Measurements from ENCODE around the gene SCFD2. TPM values are rescaled to one million over a fixed set of nuclear protein-coding genes. Genes with fewer than 3 reads are reported as not detected.

The SCFD2 gene
- total RNA-seq, 1 experiment from 2014 or later = 36.6 TPM

GRCh38 chr4:52933738-52934137 lies 432.1 kb downstream of the SCFD2 start:
- no peak for DNase-seq
- intact Hi-C loops (cut with micrococcal nuclease) = no loop called here
- H3K9me2 ChIP-seq (replicated peaks; ENCODE audit: low read length) = no peaks in the 10 kb centered on the region
- no peak overlapping the region for H2AFZ ChIP-seq (ENCODE audit: low read length)
- TF ChIP-seq EZH2phosphoT487 (IDR thresholded peaks at IDR 0.05; ENCODE audit: borderline replicate concordance, low read length) (no peak), EZH2 (IDR thresholded peaks at IDR 0.05; ENCODE audit: low read length, unreplicated experiment) (no peak), CTCF (conservative IDR thresholded peaks at IDR 0.05; ENCODE audit: low read depth, low read length) (no peak)
- POLR2A ChIA-PET (ENCODE audit: unreplicated experiment) = no interaction called here
- no peaks in the 10 kb centered on the region for H3K36me3 ChIP-seq (ENCODE audit: low read depth, low read length)
- H4K20me1 ChIP-seq (ENCODE audit: low read length) = no peaks in the 10 kb centered on the region
- H3K79me2 ChIP-seq (ENCODE audit: low read length) = no peaks in the 10 kb centered on the region
- H3K9me3 ChIP-seq (ENCODE audit: low read length) = no peaks in the 10 kb centered on the region
- no TSS peak for BruUV-seq (replicated peaks)
- no peak overlapping the region for H3K4me2 ChIP-seq (ENCODE audit: low read length)
- no peak for ATAC-seq
- peaks cover 6% of the 10 kb centered on the region for H3K4me1 ChIP-seq (ENCODE audit: insufficient read depth, low read length)
- H3K4me3 ChIP-seq (ENCODE audit: low read length) = no peak overlapping the region
- no peaks in the 10 kb centered on the region for H3F3A ChIP-seq (ENCODE audit: low read length, unreplicated experiment)
- H3K27ac ChIP-seq (ENCODE audit: low read length) = no peak overlapping the region
- CTCF ChIA-PET = no interaction called here
- H3K27me3 ChIP-seq (ENCODE audit: low read length) = no peaks in the 10 kb centered on the region
- no peak overlapping the region for H3K9ac ChIP-seq (ENCODE audit: low read length)

- DNase-seq (no peak), ATAC-seq (no peak; the same call in 1 of the 2 replicates)
- intact Hi-C loops (cut with micrococcal nuclease) = no loop called here
- TF ChIP-seq CTCF (conservative IDR thresholded peaks at IDR 0.05; ENCODE audit: low read depth, low read length) = no peak
- TF ChIP-seq EZH2 (IDR thresholded peaks at IDR 0.05; ENCODE audit: low read length, unreplicated experiment) = no peak
- no peak for TF ChIP-seq EZH2phosphoT487 (IDR thresholded peaks at IDR 0.05; ENCODE audit: borderline replicate concordance, low read length)
- H3K36me3 ChIP-seq (ENCODE audit: low read depth, low read length) = no peaks in the 10 kb centered on the region
- no peaks in the 10 kb centered on the region for H3K27me3 ChIP-seq (ENCODE audit: low read length)
- no peaks in the 10 kb centered on the region for H3F3A ChIP-seq (ENCODE audit: low read length, unreplicated experiment)
- BruUV-seq (replicated peaks) = no TSS peak
- H3K4me2 ChIP-seq (ENCODE audit: low read length) = no peak overlapping the region
- H3K9me3 ChIP-seq (ENCODE audit: low read length) = no peaks in the 10 kb centered on the region
- H3K27ac ChIP-seq (ENCODE audit: low read length) = no peak overlapping the region
- H3K79me2 ChIP-seq (ENCODE audit: low read length) = no peaks in the 10 kb centered on the region
- no peak overlapping the region for H3K4me3 ChIP-seq (ENCODE audit: low read length)
- POLR2A ChIA-PET (ENCODE audit: unreplicated experiment) = no interaction called here
- no peak overlapping the region for H2AFZ ChIP-seq (ENCODE audit: low read length)
- CTCF ChIA-PET = no interaction called here
- no peaks in the 10 kb centered on the region for H4K20me1 ChIP-seq (ENCODE audit: low read length)
- H3K9ac ChIP-seq (ENCODE audit: low read length) = no peak overlapping the region
- H3K4me1 ChIP-seq (ENCODE audit: insufficient read depth, low read length) = peaks cover 6% of the 10 kb centered on the region
- H3K9me2 ChIP-seq (replicated peaks; ENCODE audit: low read length) = no peaks in the 10 kb centered on the region
These were observed 433.0 kb downstream of the SCFD2 start for GRCh38 chr4:52932591-52933470.

- Histone ChIP-seq H3K79me2 (ENCODE audit: low read length) (no peaks in the 10 kb centered on the region), H3K4me1 (ENCODE audit: insufficient read depth, low read length) (no peaks in the 10 kb centered on the region), H3K9me2 (replicated peaks; ENCODE audit: low read length) (no peaks in the 10 kb centered on the region), H3K9ac (ENCODE audit: low read length) (no peak overlapping the region), H3K4me3 (ENCODE audit: low read length) (no peak overlapping the region), H3K27ac (ENCODE audit: low read length) (no peak overlapping the region), H3K36me3 (ENCODE audit: low read depth, low read length) (no peaks in the 10 kb centered on the region), H3K27me3 (ENCODE audit: low read length) (no peaks in the 10 kb centered on the region), H3K4me2 (ENCODE audit: low read length) (no peak overlapping the region), H4K20me1 (ENCODE audit: low read length) (no peaks in the 10 kb centered on the region), H3K9me3 (ENCODE audit: low read length) (no peaks in the 10 kb centered on the region), H2AFZ (ENCODE audit: low read length) (no peak overlapping the region), H3F3A (ENCODE audit: low read length, unreplicated experiment) (no peaks in the 10 kb centered on the region)
- ChIA-PET POLR2A (ENCODE audit: unreplicated experiment) (no interaction called here), CTCF (no interaction called here)
- DNase-seq (no peak), ATAC-seq (no peak)
- intact Hi-C loops (cut with micrococcal nuclease) = no loop called here
- no TSS peak for BruUV-seq (replicated peaks)
- TF ChIP-seq EZH2 (IDR thresholded peaks at IDR 0.05; ENCODE audit: low read length, unreplicated experiment) = no peak
- no peak for TF ChIP-seq EZH2phosphoT487 (IDR thresholded peaks at IDR 0.05; ENCODE audit: borderline replicate concordance, low read length)
- TF ChIP-seq CTCF (conservative IDR thresholded peaks at IDR 0.05; ENCODE audit: low read depth, low read length) = no peak
These were observed 434.6 kb downstream of the SCFD2 start for GRCh38 chr4:52931243-52931642.

Measured in PC-3 (cell line).